Naive thymus-derived CD4-positive, alpha-beta T cell (primary cell): ENCODE data around the gene SSTR4. TPM values are rescaled to one million over a fixed set of nuclear protein-coding genes. Genes with fewer than 3 reads are reported as not detected.

Experiments used
- ATAC-seq: fragments of 150-1000 bp; cut with Tn5 transposase; 2 replicates; pipeline ENCODE4 v1.10.0; 2021; ENCODE audit warnings: mild to moderate bottlenecking, moderate library complexity
- CTCF ChIA-PET: fragments of 350-600 bp; sonication (Branson Sonifier 250); formaldehyde crosslinking; loops from one replicate; lab custom pipeline; 2021; ENCODE audit warnings: antibody characterized with exemption; lab: Charles Lee
- POLR2A ChIA-PET: fragments of 350-600 bp; sonication (Branson Sonifier 250); formaldehyde crosslinking; loops from one replicate; lab custom pipeline; 2021; ENCODE audit warnings: antibody characterized with exemption, inconsistent platforms; lab: Charles Lee
- DNase-seq, 9 donors: peaks; one replicate each; pipeline versions ENCODE4 v3.0.0 to v3.0.0-alpha.2; 2020 to 2022; ENCODE audit warnings: mixed read lengths in 1 of 9
- H3K27ac ChIP-seq: one replicate; pipeline ENCODE4 v1.7.0; 2013; ENCODE audit warnings: mild to moderate bottlenecking, low read depth, low read length, moderate library complexity
- H3K27me3 ChIP-seq, 2 donors: one replicate each; pipeline ENCODE4 v1.7.0; 2013; ENCODE audit warnings: low read length in 2 of 2, mild to moderate bottlenecking in 2 of 2, moderate library complexity in 2 of 2; ENCODE audit not compliant: control insufficient read depth in 2 of 2, insufficient read depth in 2 of 2
- H3K36me3 ChIP-seq, 3 experiments: 1 replicate in 2 of 3; 2 replicates in 1 of 3; pipeline ENCODE4 v1.7.0; 2013; ENCODE audit warnings: low read length in 3 of 3, mild to moderate bottlenecking in 3 of 3, moderate library complexity in 1 of 3; ENCODE audit not compliant: insufficient read depth in 3 of 3, control insufficient read depth in 2 of 3
- H3K4me1 ChIP-seq, 2 donors: one replicate each; pipeline ENCODE4 v1.7.0; 2013; ENCODE audit warnings: low read length in 2 of 2, mild to moderate bottlenecking in 2 of 2, moderate library complexity in 1 of 2; ENCODE audit not compliant: control insufficient read depth in 2 of 2, insufficient read depth in 2 of 2
- H3K4me3 ChIP-seq: 2 replicates; pipeline ENCODE4 v1.7.0; 2013; ENCODE audit warnings: mild to moderate bottlenecking, low read length
- H3K9me3 ChIP-seq, 3 experiments: 1 replicate in 2 of 3; 2 replicates in 1 of 3; pipeline ENCODE4 v1.7.0; 2013; ENCODE audit warnings: low read length in 3 of 3; ENCODE audit not compliant: control insufficient read depth in 2 of 3
- H3K27ac Mint-ChIP-seq, 9 donors: one replicate each; pipeline ENCODE4 v1.8.0; 2020 to 2022; ENCODE audit warnings: mixed read lengths in 9 of 9, mild to moderate bottlenecking in 8 of 9, moderate library complexity in 5 of 9, inconsistent platforms in 2 of 9
- H3K27me3 Mint-ChIP-seq, 5 donors: one replicate each; pipeline ENCODE4 v1.8.0; 2021 to 2022; ENCODE audit warnings: mixed read lengths in 5 of 5, mild to moderate bottlenecking in 1 of 5
- H3K36me3 Mint-ChIP-seq, 5 donors: one replicate each; pipeline ENCODE4 v1.8.0; 2020 to 2022; ENCODE audit warnings: mixed read lengths in 5 of 5, mild to moderate bottlenecking in 3 of 5, inconsistent platforms in 1 of 5
- H3K4me1 Mint-ChIP-seq, 7 donors: one replicate each; pipeline ENCODE4 v1.8.0; 2020 to 2022; ENCODE audit warnings: mixed read lengths in 7 of 7, mild to moderate bottlenecking in 3 of 7, inconsistent platforms in 1 of 7
- H3K4me3 Mint-ChIP-seq, 10 donors: one replicate each; pipeline ENCODE4 v1.8.0; 2020 to 2022; ENCODE audit warnings: mild to moderate bottlenecking in 10 of 10, mixed read lengths in 10 of 10, moderate library complexity in 6 of 10, inconsistent platforms in 2 of 10
- H3K9me3 Mint-ChIP-seq, 11 donors: one replicate each; pipeline ENCODE4 v1.8.0; 2020 to 2022; ENCODE audit warnings: mixed read lengths in 11 of 11, mild to moderate bottlenecking in 4 of 11, inconsistent platforms in 1 of 11, moderate library complexity in 1 of 11
- intact Hi-C, 2 donors: fragments of 100-400 bp; cut with micrococcal nuclease; formaldehyde crosslinking; loops; one replicate each; pipeline ENCODE4 v1.15.1; 2023
- polyA plus RNA-seq, 2 donors: library from polyadenylated mRNA; unstranded; fragments of 300-500 nt; fragmentation: Illumina TruSeq; gene quantifications; one replicate each; pipeline ENCODE4 v1.2.3, GENCODE V29; 2021
- total RNA-seq, 6 experiments: library from RNA in 5 of 6; stranded (reverse) in 5 of 6; gene quantifications; 1 replicate in 5 of 6; 2 replicates in 1 of 6; pipeline ENCODE4 v1.2.3 and lab custom pipeline; 2021 to 2026

Gene SSTR4
- total and polyA plus RNA-seq, 7 experiments from 2014 or later, result not detected

DNA sequence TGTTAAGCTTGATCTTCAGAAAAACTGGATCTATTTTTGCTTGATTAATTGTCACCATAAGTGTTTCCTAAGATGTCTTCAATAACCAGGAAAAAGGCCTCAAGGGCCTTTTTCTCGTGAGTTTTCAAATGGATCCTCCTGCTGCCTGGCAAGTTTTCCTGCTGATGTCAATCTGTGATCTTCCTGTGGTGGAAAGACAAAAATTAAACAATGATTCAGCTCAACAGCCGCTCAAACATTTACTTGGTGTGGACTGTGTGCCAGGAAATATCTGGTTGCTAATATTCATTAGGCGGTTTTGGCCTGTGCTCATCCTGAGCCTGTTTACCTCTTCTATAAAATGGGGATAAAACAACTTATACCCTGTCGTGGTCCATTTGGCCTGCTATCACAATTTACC, 35.4 kb upstream of the SSTR4 start:
- no peak overlapping the region for H3K4me3 Mint-ChIP-seq
- no peaks in the 10 kb centered on the region for H3K9me3 Mint-ChIP-seq
- no peaks in the 10 kb centered on the region for H3K27me3 ChIP-seq
- no peak overlapping the region for H3K4me3 ChIP-seq
- H3K4me1 ChIP-seq, result no peaks in the 10 kb centered on the region
- ChIA-PET POLR2A (no interaction called here), CTCF (no interaction called here)
- H3K27ac Mint-ChIP-seq, result no peak overlapping the region
- no peak overlapping the region for H3K27ac ChIP-seq
- H3K27me3 Mint-ChIP-seq, result peaks cover 0 to 10% (median 0%) of the 10 kb centered on the region in 5 donors
- DNase-seq, result no peak
- no peaks in the 10 kb centered on the region for H3K36me3 ChIP-seq
- H3K36me3 Mint-ChIP-seq, result no peaks in the 10 kb centered on the region
- ATAC-seq, result no peak
- no peaks in the 10 kb centered on the region for H3K4me1 Mint-ChIP-seq
- H3K9me3 ChIP-seq, result no peaks in the 10 kb centered on the region
- intact Hi-C loops, result no loop called here

DNA sequence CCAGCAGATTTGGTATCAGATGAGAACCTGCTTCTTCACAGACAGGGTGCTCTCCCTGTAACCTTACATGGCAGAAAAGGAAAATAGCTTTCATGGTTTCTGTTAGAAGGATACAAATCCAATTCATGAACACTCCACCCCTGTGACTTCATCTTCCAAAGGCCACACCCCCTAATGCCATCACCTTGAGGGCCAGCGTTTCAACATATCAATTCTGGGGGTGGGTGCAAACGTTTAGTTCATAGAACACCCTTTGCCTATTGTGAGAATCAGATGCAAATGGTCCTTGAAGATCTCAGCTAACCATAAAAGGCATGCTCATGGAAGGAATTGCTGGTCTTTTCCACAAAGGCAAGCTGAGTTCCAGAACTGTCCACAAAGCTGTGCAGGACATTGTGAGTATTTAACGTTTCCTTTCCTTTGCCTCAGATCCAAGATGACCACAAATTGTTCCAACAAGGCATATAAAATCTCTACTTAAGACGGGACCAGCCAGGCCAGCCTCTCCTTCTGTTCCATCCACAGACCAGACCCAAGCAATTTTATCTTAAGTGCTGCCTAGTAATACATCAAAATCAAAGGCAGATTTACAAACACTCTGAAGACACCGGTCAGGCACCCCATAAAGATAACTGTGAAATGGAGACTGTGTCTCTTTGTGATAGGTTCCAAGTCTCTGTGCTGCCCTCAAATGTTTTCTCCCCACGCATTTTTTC, 34.7 kb upstream of the SSTR4 start:
- no peaks in the 10 kb centered on the region for H3K36me3 ChIP-seq
- no peak overlapping the region for H3K27ac ChIP-seq
- Mint-ChIP-seq H3K4me1 (no peaks in the 10 kb centered on the region), H3K27me3 (peaks cover 0 to 6% (median 0%) of the 10 kb centered on the region in 5 donors), H3K27ac (no peak overlapping the region), H3K9me3 (no peaks in the 10 kb centered on the region), H3K4me3 (no peak overlapping the region), H3K36me3 (no peaks in the 10 kb centered on the region)
- ATAC-seq (no peak), DNase-seq (no peak)
- intact Hi-C loops, result no loop called here
- ChIA-PET POLR2A (no interaction called here), CTCF (no interaction called here)
- no peaks in the 10 kb centered on the region for H3K27me3 ChIP-seq
- no peaks in the 10 kb centered on the region for H3K4me1 ChIP-seq
- H3K4me3 ChIP-seq, result no peak overlapping the region
- H3K9me3 ChIP-seq, result no peaks in the 10 kb centered on the region

DNA sequence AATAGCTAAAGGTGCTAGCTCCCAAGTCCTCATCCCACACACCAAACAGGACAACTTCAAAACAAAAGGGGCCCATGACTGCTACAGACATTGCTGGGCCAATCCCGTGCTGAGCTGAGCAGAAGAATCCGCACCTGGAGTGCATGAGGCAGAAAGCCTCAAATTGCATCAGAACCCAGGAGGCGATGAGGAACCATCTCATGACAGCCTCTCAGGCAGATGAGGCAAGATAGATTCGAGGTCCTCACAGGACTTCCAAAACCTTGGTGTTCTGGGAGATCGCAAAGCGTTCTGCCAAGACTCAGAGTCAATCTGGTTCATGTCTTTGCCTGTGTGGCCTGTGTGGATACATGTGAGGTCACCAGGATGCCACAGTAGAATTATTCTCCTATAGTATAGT, 32.8 kb upstream of the SSTR4 start:
- ATAC-seq (peak; percentile 41), DNase-seq (no peak)
- H3K4me3 Mint-ChIP-seq, result no peak overlapping the region
- H3K4me1 Mint-ChIP-seq, result no peaks in the 10 kb centered on the region
- peaks cover 0 to 4% (median 0%) of the 10 kb centered on the region in 5 donors for H3K27me3 Mint-ChIP-seq
- CTCF ChIA-PET, result no interaction called here
- H3K4me3 ChIP-seq, result no peak overlapping the region
- intact Hi-C loops, result no loop called here
- no peak overlapping the region for H3K27ac ChIP-seq
- no peaks in the 10 kb centered on the region for H3K27me3 ChIP-seq
- H3K9me3 ChIP-seq, result no peaks in the 10 kb centered on the region
- H3K36me3 ChIP-seq, result no peaks in the 10 kb centered on the region
- no peaks in the 10 kb centered on the region for H3K9me3 Mint-ChIP-seq
- H3K27ac Mint-ChIP-seq, result no peak overlapping the region
- H3K4me1 ChIP-seq, result no peaks in the 10 kb centered on the region
- POLR2A ChIA-PET, result no interaction called here
- no peaks in the 10 kb centered on the region for H3K36me3 Mint-ChIP-seq

DNA sequence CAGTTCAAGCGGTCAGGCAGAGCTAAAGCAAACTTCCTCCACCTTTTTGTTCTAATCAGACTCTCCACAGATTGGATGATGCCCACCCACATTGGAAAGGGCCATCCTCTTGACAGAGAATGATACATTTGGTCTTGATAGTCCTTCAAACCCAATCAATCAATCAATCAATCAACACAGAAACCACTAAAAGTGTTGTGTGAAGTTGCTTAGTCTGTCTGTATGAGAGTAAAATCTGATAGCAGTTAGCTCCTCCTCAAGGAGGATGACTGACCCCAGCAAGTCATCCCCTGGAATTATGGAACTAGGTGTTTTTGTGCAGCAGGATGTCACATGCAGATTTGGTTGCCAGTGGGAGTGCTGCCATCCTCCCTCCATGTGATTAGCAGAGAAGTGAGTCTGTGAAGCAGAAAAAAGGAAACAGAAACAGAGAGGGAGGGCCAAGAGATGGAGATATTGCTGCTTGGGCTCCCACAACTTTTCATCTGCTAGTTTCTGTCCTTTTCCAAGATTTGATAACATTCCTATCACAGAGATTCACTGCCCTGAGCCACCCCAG, 32.0 kb upstream of the SSTR4 start:
- peaks cover 0 to 4% (median 0%) of the 10 kb centered on the region in 5 donors for H3K27me3 Mint-ChIP-seq

DNA sequence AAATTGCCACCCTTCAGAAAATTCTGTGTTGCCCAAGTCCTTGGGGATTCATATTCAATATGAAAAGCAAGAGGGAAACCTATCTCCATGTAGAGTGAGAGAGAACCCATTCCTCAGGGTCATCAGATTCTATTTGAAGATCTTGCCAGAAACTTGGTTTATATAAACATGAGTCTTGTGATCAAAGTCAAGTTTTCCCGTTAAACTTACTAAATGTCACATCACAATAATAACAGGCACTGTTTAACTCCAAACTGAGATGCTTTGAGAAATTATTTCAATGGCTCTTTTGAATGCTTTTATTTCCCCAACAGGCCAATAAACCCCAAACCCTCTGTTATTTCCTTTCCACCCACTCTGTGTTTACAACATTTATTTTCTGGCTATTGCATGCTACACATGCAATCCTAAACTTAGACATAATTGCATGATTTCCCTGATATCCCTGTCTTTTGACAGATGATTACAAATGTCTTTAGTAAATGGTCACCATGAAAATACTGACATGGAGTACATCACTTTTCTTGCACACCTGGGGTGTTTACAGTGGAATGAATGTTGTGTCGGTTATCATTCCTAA, 31.1 kb upstream of the SSTR4 start:
- no peak for ATAC-seq
- H3K9me3 ChIP-seq, result no peaks in the 10 kb centered on the region
- intact Hi-C loops, result no loop called here
- CTCF ChIA-PET, result no interaction called here
- no peak overlapping the region for H3K4me3 Mint-ChIP-seq
- no peaks in the 10 kb centered on the region for H3K9me3 Mint-ChIP-seq
- H3K4me1 Mint-ChIP-seq, result no peaks in the 10 kb centered on the region
- H3K4me1 ChIP-seq, result no peaks in the 10 kb centered on the region
- H3K27ac Mint-ChIP-seq, result no peak overlapping the region
- peaks cover 0 to 3% (median 0%) of the 10 kb centered on the region in 5 donors for H3K27me3 Mint-ChIP-seq
- no peak overlapping the region for H3K27ac ChIP-seq
- H3K27me3 ChIP-seq, result no peaks in the 10 kb centered on the region
- DNase-seq, result no peak
- H3K36me3 Mint-ChIP-seq, result no peaks in the 10 kb centered on the region
- POLR2A ChIA-PET, result no interaction called here
- no peaks in the 10 kb centered on the region for H3K36me3 ChIP-seq
- no peak overlapping the region for H3K4me3 ChIP-seq

More for the DNA sequence above, 32.0 kb upstream of the SSTR4 start:
- intact Hi-C loops, result no loop called here
- CTCF ChIA-PET, result no interaction called here
- no peaks in the 10 kb centered on the region for H3K36me3 ChIP-seq
- no peak overlapping the region for H3K4me3 Mint-ChIP-seq
- no peak for ATAC-seq
- no peak for DNase-seq
- no peak overlapping the region for H3K4me3 ChIP-seq
- no peaks in the 10 kb centered on the region for H3K9me3 Mint-ChIP-seq
- POLR2A ChIA-PET, result no interaction called here
- no peaks in the 10 kb centered on the region for H3K4me1 Mint-ChIP-seq
- no peaks in the 10 kb centered on the region for H3K36me3 Mint-ChIP-seq
- H3K4me1 ChIP-seq, result no peaks in the 10 kb centered on the region
- no peak overlapping the region for H3K27ac ChIP-seq
- no peak overlapping the region for H3K27ac Mint-ChIP-seq
- H3K27me3 ChIP-seq, result no peaks in the 10 kb centered on the region
- H3K9me3 ChIP-seq, result no peaks in the 10 kb centered on the region

DNA sequence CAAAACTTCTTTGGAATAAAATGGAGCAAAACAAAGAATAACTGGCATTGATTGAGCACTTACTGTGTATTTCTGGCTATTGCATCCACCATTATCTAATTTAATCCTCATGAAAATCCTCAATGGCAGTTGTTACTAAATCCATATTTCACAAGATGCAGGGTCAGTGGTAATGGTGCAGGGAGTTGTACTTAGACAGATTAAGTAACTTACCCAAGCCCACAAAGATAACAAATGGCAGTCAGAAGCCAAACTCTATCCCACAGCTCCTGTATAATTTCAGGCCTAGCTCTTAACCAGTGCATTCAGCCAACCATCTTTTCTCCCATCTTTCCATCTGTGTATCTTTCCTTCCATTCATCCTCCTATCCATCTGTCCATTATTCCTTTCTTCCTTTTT, 29.3 kb upstream of the SSTR4 start:
- no peak overlapping the region for H3K4me3 Mint-ChIP-seq
- no peak overlapping the region for H3K27ac ChIP-seq
- ChIA-PET CTCF (no interaction called here), POLR2A (no interaction called here)
- intact Hi-C loops, result no loop called here
- no peaks in the 10 kb centered on the region for H3K36me3 ChIP-seq
- peaks cover 0 to 3% (median 0%) of the 10 kb centered on the region in 5 donors for H3K27me3 Mint-ChIP-seq
- no peaks in the 10 kb centered on the region for H3K9me3 Mint-ChIP-seq
- no peaks in the 10 kb centered on the region for H3K36me3 Mint-ChIP-seq
- no peaks in the 10 kb centered on the region for H3K4me1 Mint-ChIP-seq
- H3K4me3 ChIP-seq, result no peak overlapping the region
- H3K27me3 ChIP-seq, result no peaks in the 10 kb centered on the region
- no peaks in the 10 kb centered on the region for H3K9me3 ChIP-seq
- no peak overlapping the region for H3K27ac Mint-ChIP-seq
- DNase-seq (no peak), ATAC-seq (no peak)
- H3K4me1 ChIP-seq, result no peaks in the 10 kb centered on the region

DNA sequence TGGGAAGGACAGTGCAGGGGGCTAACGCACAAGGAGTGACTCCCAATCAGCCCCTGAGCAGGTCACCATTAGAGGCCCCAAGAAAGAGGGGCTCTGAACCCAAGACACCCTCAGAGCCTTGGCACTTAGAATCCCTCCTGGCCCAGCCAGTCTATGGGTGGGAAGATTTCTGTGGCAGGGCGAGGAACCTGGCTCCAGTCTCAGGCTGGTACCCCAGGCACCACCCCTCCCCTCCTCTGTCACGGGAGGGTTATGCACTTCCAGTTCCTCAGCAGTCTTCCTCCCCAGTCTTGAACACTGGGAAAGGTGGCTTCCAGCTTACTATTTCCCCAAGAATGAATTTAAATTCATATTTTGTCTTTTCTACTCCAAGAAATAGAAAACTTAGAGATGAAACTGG, 27.6 kb upstream of the SSTR4 start:
- H3K27ac Mint-ChIP-seq, result no peak overlapping the region
- no peaks in the 10 kb centered on the region for H3K4me1 Mint-ChIP-seq
- ChIA-PET CTCF (no interaction called here), POLR2A (no interaction called here)
- intact Hi-C loops, result no loop called here
- no peaks in the 10 kb centered on the region for H3K27me3 ChIP-seq
- DNase-seq (no peak), ATAC-seq (no peak)
- H3K27ac ChIP-seq, result no peak overlapping the region
- H3K4me3 Mint-ChIP-seq, result no peak overlapping the region
- H3K36me3 ChIP-seq, result no peaks in the 10 kb centered on the region
- H3K36me3 Mint-ChIP-seq, result no peaks in the 10 kb centered on the region
- H3K9me3 Mint-ChIP-seq, result no peaks in the 10 kb centered on the region
- H3K27me3 Mint-ChIP-seq, result peaks cover 0 to 7% (median 0%) of the 10 kb centered on the region in 5 donors
- no peak overlapping the region for H3K4me3 ChIP-seq
- no peaks in the 10 kb centered on the region for H3K4me1 ChIP-seq
- no peaks in the 10 kb centered on the region for H3K9me3 ChIP-seq
